ENCODE measurements around the gene TRAFD1.

DNA sequence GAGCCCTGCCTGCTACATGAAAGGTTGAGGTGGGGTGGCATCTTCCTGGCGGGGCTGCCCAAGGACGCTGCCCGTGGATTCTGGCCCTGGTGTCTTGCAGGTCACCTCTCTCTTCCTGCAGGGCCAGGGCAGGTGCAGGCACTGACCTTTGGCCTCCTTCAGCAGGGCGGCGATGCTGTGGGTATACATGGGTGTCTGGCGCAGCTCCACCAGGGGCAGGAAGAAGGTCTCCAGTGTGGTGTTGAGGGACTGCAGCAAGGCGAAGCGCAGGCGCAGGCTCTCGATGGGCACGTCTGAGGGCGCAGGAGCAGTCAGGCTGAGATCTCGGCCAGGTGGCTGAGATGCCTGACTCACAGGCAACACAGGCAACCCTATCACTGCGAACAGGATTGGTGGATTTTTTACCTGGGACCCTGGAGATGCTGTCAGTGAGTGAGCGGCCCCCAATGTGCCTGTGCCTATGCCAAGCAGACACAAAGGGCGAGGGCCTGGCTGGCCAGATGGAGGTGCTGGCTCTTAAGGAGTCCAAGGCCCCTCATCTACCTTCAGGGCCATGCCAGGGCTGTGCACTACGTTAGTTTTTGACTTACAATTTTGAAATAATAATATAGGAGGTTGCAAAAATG lies 45.7 kb downstream of the TRAFD1 start:
- TF ChIP-seq POLR2A (IDR thresholded peaks at IDR 0.05; ENCODE audit: borderline replicate concordance, extremely low read depth, insufficient read depth, insufficient read length), result no peak
- TF ChIP-seq CTCF (IDR thresholded peaks at IDR 0.05 in 2 of 3, conservative IDR thresholded peaks at IDR 0.05 in 1 of 3; ENCODE audit: borderline replicate concordance in 1 of 3, insufficient read depth in 1 of 3, low read depth in 2 of 3, low read length in 2 of 3), result no peak
- TF ChIP-seq ZNF274 (IDR thresholded peaks at IDR 0.05; ENCODE audit: low read depth, low read length), result no peak
- TF ChIP-seq SP1 (IDR thresholded peaks at IDR 0.05; ENCODE audit: low read depth), result no peak
- TF ChIP-seq RAD21 (IDR thresholded peaks at IDR 0.05; ENCODE audit: low read depth), result no peak
- no peak for TF ChIP-seq TCF7L2 (IDR thresholded peaks at IDR 0.05; ENCODE audit: borderline replicate concordance, extremely low read depth, insufficient read depth, insufficient read length)
- no peak for TF ChIP-seq EZH2 (IDR thresholded peaks at IDR 0.05)
- no peak for TF ChIP-seq YY1 (IDR thresholded peaks at IDR 0.05; ENCODE audit: extremely low read depth, insufficient replicate concordance, low read depth, low read length)
- TF ChIP-seq EGR1 (IDR thresholded peaks at IDR 0.05; ENCODE audit: low read depth), result no peak

Measured in HCT116 (cell line).